Kidney (tissue), 14 donors: ENCODE data around the gene PTPRN. TPM values are rescaled to one million over a fixed set of nuclear protein-coding genes. Genes with fewer than 3 reads are reported as not detected.

Source experiments
- DNase-seq, 5 donors: peaks; one replicate each; pipeline ENCODE4 v3.0.0-alpha.2; 2013 to 2020
- FAIRE-seq: peaks from 2 replicates; lab custom pipeline; 2012; peaks lifted over from hg19 to GRCh38; lab: Jason Lieb, UNC
- H3K27ac ChIP-seq, 2 donors: one replicate each; pipeline ENCODE4 v1.7.0; 2013; ENCODE audit warnings: low read depth in 2 of 2, low read length in 2 of 2, inconsistent platforms in 1 of 2
- H3K27me3 ChIP-seq: one replicate; pipeline ENCODE4 v1.7.1; 2013; ENCODE audit warnings: low read length, inconsistent platforms; ENCODE audit not compliant: control insufficient read depth, insufficient read depth
- H3K36me3 ChIP-seq, 3 donors: one replicate each; pipeline versions ENCODE4 v1.7.0 to v1.7.1; 2013; ENCODE audit warnings: low read length in 3 of 3, control low read depth in 1 of 3, inconsistent platforms in 1 of 3; ENCODE audit not compliant: insufficient read depth in 3 of 3, control insufficient read depth in 2 of 3
- H3K4me1 ChIP-seq, 3 donors: one replicate each; pipeline versions ENCODE4 v1.7.0 to v1.7.1; 2013; ENCODE audit warnings: low read length in 3 of 3, inconsistent platforms in 1 of 3, low read depth in 1 of 3; ENCODE audit not compliant: control insufficient read depth in 2 of 3, insufficient read depth in 2 of 3
- H3K4me3 ChIP-seq, 3 donors: one replicate each; pipeline versions ENCODE4 v1.7.0 to v1.8.1; 2013; ENCODE audit warnings: low read length in 3 of 3, control low read depth in 1 of 3, inconsistent platforms in 1 of 3
- H3K9ac ChIP-seq, 3 donors: one replicate each; pipeline versions ENCODE4 v1.7.0 to v1.7.1; 2013; ENCODE audit warnings: low read length in 3 of 3, control low read depth in 1 of 3, inconsistent platforms in 1 of 3
- H3K9me3 ChIP-seq, 3 donors: one replicate each; pipeline versions ENCODE4 v1.7.0 to v1.7.1; 2013; ENCODE audit warnings: low read length in 3 of 3, control low read depth in 1 of 3, inconsistent platforms in 1 of 3; ENCODE audit not compliant: control insufficient read depth in 2 of 3, insufficient read depth in 1 of 3
- intact Hi-C: fragments of 100-400 bp; cut with DNase I; formaldehyde crosslinking; loops from one replicate; pipeline ENCODE4 v1.11.1; 2022
- polyA plus RNA-seq: library from polyadenylated mRNA; stranded (reverse); fragments of 350-450 nt; fragmentation: Illumina TruSeq; extraction: RNeasy Lipid Tissue Mini Kit (QIAGEN cat#74804); gene quantifications from one replicate; pipeline ENCODE4 v1.2.3, GENCODE V29; 2014; ENCODE audit warnings: low read depth, low replicate concordance; ENCODE audit not compliant: insufficient read depth
- total RNA-seq: library from RNA; stranded (reverse); fragmentation: NEBNext Ultra II Directional; extraction: Animal tissue kit (Norgen Biotek cat#: 25700); gene quantifications from one replicate; pipeline ENCODE4 v1.2.1, GENCODE V29; 2021
- TF ChIP-seq, protein P1 (sequence below): IDR thresholded peaks from 3 replicates; pipeline ENCODE4 v1.5.1; 2012; ENCODE audit warnings: mild to moderate bottlenecking, moderate library complexity, borderline replicate concordance; ENCODE audit not compliant: insufficient read depth; ENCODE audit errors: extremely low read depth
- donor health status: control.
- donor health status: control.
- donor health status: control.
- donor health status: control.
- donor health status: control.
- donor health status: DM: yes; HTN: yes; CAD: no.
- donor health status: Normal renal cell carcinoma (clear cell type).

PTPRN gene
- total and polyA plus RNA-seq, 2 donors from 2014 or later, result not detected

DNA sequence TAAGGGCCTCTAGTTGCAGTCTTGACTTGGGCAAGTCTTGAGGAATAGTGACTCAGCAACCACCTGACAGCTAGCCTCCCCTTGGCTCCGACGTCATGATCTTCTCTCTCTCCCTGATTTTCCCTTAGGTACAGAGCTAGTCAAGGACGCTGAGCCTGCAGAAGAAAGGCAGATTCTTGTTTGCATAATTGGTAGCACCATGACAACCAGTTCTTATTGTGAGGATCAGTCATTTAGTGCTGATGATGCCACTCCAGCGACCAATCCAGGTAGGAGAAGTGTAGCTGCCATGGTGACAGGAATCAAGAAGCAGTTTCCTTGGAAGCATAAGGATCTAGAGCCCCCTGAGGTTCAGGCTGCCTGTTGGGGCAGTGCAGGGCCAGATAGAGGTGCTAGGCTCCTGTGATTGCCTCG is 26.2 kb upstream of the PTPRN start:
- Histone ChIP-seq H3K27me3 (peaks cover 12% of the 10 kb centered on the region), H3K27ac (no peak overlapping the region), H3K4me1 (no peaks in the 10 kb centered on the region), H3K9me3 (no peaks in the 10 kb centered on the region), H3K4me3 (no peak overlapping the region), H3K36me3 (no peaks in the 10 kb centered on the region), H3K9ac (no peak overlapping the region)
- FAIRE-seq (no peak), DNase-seq (no peak)
- TF ChIP-seq, protein P1, sequence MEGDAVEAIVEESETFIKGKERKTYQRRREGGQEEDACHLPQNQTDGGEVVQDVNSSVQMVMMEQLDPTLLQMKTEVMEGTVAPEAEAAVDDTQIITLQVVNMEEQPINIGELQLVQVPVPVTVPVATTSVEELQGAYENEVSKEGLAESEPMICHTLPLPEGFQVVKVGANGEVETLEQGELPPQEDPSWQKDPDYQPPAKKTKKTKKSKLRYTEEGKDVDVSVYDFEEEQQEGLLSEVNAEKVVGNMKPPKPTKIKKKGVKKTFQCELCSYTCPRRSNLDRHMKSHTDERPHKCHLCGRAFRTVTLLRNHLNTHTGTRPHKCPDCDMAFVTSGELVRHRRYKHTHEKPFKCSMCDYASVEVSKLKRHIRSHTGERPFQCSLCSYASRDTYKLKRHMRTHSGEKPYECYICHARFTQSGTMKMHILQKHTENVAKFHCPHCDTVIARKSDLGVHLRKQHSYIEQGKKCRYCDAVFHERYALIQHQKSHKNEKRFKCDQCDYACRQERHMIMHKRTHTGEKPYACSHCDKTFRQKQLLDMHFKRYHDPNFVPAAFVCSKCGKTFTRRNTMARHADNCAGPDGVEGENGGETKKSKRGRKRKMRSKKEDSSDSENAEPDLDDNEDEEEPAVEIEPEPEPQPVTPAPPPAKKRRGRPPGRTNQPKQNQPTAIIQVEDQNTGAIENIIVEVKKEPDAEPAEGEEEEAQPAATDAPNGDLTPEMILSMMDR, result no peak
- intact Hi-C loops, result no loop called here

DNA sequence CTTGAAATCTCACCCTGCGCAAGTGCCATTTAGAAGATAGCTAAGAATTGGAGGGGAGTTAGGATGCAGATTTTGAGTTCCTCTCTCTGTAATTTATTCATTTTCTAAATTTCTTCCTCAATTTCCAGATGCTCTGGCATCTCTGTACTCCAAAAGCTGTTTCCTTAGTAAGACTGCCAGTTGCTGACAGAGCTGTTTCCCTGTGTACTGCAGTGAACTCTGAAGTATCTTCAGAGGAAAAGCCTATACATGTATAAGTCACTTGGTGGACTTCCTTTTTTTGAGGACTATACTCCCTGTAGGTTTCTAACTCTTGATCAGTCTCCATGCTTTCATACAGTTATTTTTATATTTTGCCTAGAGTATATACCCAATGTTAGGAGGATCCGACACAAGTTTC is 24.9 kb upstream of the PTPRN start:
- no peak for FAIRE-seq
- TF ChIP-seq, protein P1, result no peak
- peaks cover 12% of the 10 kb centered on the region for H3K27me3 ChIP-seq
- H3K9me3 ChIP-seq, result no peaks in the 10 kb centered on the region
- intact Hi-C loops, result no loop called here
- no peak overlapping the region for H3K4me3 ChIP-seq
- H3K4me1 ChIP-seq, result no peaks in the 10 kb centered on the region
- DNase-seq, result no peak
- no peaks in the 10 kb centered on the region for H3K36me3 ChIP-seq
- no peak overlapping the region for H3K27ac ChIP-seq
- H3K9ac ChIP-seq, result no peak overlapping the region

DNA sequence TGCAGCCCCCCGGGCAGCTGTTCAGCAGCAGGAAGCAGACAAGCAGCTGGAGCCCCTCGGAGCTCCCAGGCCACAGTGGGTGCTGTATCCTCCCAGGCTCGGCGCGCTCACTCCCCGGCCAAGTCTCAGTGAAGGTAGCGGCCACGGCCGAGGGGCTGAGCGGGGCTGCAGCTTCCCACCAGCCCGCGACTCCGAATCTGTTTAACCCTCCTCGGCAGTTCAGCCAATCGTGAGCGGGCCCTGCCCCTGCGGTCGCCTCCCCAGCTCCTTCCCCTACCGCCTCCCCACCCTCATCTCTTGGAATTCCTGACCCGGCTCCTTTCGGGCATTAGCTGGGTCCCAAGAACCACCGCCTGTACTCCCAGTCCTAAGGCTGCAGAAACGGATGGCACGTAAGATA is 23.3 kb upstream of the PTPRN start, which contains the start of gene RESP18:
TSS of gene RESP18 (minus strand) at position 203 of the 400 bp plus-strand sequence.
- H3K9me3 ChIP-seq, result no peaks in the 10 kb centered on the region
- H3K9ac ChIP-seq, result no peak within 1 kb of the TSS
- no peaks in the 10 kb centered on the region for H3K36me3 ChIP-seq
- H3K4me3 ChIP-seq, result no peak within 1 kb of the TSS
- FAIRE-seq (no peak), DNase-seq (no peak)
- H3K27me3 ChIP-seq, result peaks cover 12% of the 10 kb centered on the region
- intact Hi-C loops, result no loop called here
- TF ChIP-seq, protein P1, result no peak
- H3K27ac ChIP-seq, result no peak within 1 kb of the TSS
- no peaks in the 10 kb centered on the region for H3K4me1 ChIP-seq

DNA sequence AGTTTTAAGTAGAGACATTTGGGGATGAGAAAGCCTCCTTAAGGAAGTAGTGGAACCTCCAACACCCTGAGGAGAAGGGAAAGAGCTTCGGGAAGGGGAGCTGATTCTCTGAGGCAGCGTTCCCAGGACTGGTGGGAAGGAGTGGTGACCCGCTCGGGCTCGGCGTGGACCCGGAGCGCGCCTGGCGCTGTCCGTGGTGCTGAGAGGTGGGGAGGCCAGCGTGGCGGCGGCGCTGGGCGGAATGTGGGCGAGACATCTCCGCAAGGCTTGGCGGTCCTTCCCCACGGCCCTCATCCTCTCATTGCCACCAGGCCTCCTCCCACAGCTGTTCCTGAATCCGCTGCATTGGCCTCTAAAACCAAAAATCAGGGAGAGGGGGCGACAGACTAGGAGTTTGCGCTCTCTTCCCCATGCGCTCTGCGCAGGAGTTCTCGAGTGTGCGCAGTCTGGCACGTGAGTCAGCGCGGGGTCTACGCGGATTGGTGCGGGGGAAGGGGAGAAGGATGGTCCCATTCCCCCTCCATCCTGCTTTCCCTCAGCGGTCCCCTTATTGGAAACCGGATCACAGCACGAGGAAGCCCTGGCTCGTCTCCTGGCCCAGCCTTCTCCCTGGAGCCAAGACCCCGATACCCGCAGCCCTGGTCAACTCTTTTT is 22.5 kb upstream of the PTPRN start:
- no peak overlapping the region for H3K9ac ChIP-seq
- H3K4me1 ChIP-seq, result no peaks in the 10 kb centered on the region
- intact Hi-C loops, result no loop called here
- no peaks in the 10 kb centered on the region for H3K9me3 ChIP-seq
- H3K4me3 ChIP-seq, result no peak overlapping the region
- FAIRE-seq (no peak), DNase-seq (peak; percentile 68 to 80 (median 79))
- peaks cover 12% of the 10 kb centered on the region for H3K27me3 ChIP-seq
- H3K36me3 ChIP-seq, result no peaks in the 10 kb centered on the region
- TF ChIP-seq, protein P1, result no peak
- H3K27ac ChIP-seq, result no peak overlapping the region
